Colonic mucosa (tissue), 4 donors: ENCODE results near the gene NBAS. TPM values are rescaled to one million over a fixed set of nuclear protein-coding genes. Genes with fewer than 3 reads are reported as not detected.
"Not testable (repeated sequence)": the region's sequence is repeated elsewhere in the genome, so short reads cannot be mapped to it uniquely, and the experiment has no call there.

Experiments
- DNase-seq: peaks from one replicate; pipeline ENCODE4 v3.0.0-alpha.2; 2020
- H3K27ac ChIP-seq: fragments of 200-600 bp; one replicate; pipeline ENCODE4 v1.8.0; 2021
- H3K27me3 ChIP-seq: fragments of 200-600 bp; one replicate; pipeline ENCODE4 v1.8.0; 2021
- H3K36me3 ChIP-seq: fragments of 200-600 bp; one replicate; pipeline ENCODE4 v1.8.0; 2021
- H3K4me1 ChIP-seq: fragments of 200-600 bp; one replicate; pipeline ENCODE4 v1.8.0; 2021; ENCODE audit warnings: mild to moderate bottlenecking
- H3K4me3 ChIP-seq: fragments of 200-600 bp; one replicate; pipeline ENCODE4 v1.8.0; 2021
- H3K9ac ChIP-seq, 2 donors: one replicate each; pipeline ENCODE4 v1.7.0; 2013; ENCODE audit warnings: control low read depth in 2 of 2, low read depth in 2 of 2, low read length in 2 of 2
- H3K9me3 ChIP-seq: fragments of 200-600 bp; one replicate; pipeline ENCODE4 v1.8.0; 2021
- CTCF ChIP-seq: fragments of 200-600 bp; IDR thresholded peaks from one replicate; pipeline ENCODE4 v1.8.0; 2022; ENCODE audit warnings: antibody characterized with exemption, mild to moderate bottlenecking
- intact Hi-C: fragments of 100-400 bp; cut with DNase I; formaldehyde crosslinking; loops from one replicate; pipeline ENCODE4 v1.14.1; 2022
- total RNA-seq, 2 donors: library from RNA; stranded (reverse); fragmentation: NEBNext Ultra II Directional in 1 of 2; extraction: Animal tissue kit (Norgen Biotek cat#: 25700) in 1 of 2; gene quantifications; one replicate each; pipeline ENCODE4 v1.2.1, GENCODE V29; 2021
- donor health status: healthy.
- donor health status: DM: no; HTN: no; CAD: no.
- donor health status: DM: no; HTN: no; CAD: no.

The NBAS gene
- total RNA-seq, 2 donors from 2014 or later, result 34.4 to 38.9 TPM

DNA sequence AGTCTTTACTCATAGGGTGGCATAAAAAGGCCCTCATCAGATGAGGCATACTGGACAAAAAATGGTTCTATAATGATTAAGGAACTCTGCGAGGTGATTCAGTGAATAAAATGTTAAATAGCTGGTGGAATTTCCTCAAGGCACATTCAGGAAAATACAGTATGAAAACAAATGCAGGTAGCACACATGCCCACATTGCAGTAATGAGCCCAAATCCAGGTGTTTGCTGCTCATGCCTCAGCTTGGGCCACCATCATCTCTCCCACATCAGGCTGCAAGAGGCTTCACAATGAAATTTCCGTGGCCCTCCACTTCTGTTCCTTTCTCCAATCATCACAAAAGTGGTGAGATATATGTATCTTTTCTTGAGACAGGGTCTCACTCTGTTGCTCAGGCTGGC lies 298.3 kb downstream of the NBAS start:
- Histone ChIP-seq H3K27me3 (no peaks in the 10 kb centered on the region), H3K4me1 (no peaks in the 10 kb centered on the region), H3K9me3 (no peaks in the 10 kb centered on the region), H3K36me3 (no peaks in the 10 kb centered on the region), H3K9ac (no peak overlapping the region), H3K4me3 (no peak overlapping the region), H3K27ac (no peak overlapping the region)
- no peak for TF ChIP-seq CTCF
- intact Hi-C loops, result no loop called here
- DNase-seq, result no peak

DNA sequence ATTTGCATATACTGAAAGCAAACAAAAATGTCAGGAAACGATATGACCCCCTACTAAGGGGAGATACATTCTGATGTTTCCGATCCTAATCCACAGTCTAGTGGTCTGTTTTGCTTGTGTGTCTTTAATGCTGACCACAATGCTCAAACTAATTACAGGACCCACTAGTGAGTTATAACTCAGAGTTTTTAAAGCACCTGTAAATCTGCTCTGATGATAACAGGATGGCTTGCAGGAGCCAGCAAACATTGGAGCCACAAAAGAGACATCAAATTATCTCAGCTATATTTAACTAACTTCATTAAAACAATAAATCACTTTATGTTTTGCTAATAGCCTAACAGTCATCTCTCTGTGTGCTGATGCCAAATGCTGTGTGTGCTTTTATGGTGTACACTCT lies 300.3 kb downstream of the NBAS start:
- H3K9ac ChIP-seq, result no peak overlapping the region

GRCh38 chr2:15260196-15260595 lies 300.9 kb downstream of the NBAS start:
- Histone ChIP-seq H3K36me3 (no peaks in the 10 kb centered on the region), H3K27ac (no peak overlapping the region), H3K9me3 (no peaks in the 10 kb centered on the region), H3K4me1 (no peaks in the 10 kb centered on the region), H3K27me3 (no peaks in the 10 kb centered on the region), H3K4me3 (no peak overlapping the region), H3K9ac (no peak overlapping the region)
- DNase-seq, result no peak
- intact Hi-C loops, result no loop called here
- no peak for TF ChIP-seq CTCF

More for the DNA sequence above, 300.3 kb downstream of the NBAS start:
- no peaks in the 10 kb centered on the region for H3K4me1 ChIP-seq
- intact Hi-C loops, result no loop called here
- H3K36me3 ChIP-seq, result no peaks in the 10 kb centered on the region
- H3K27me3 ChIP-seq, result no peaks in the 10 kb centered on the region
- no peak overlapping the region for H3K27ac ChIP-seq
- H3K9me3 ChIP-seq, result no peaks in the 10 kb centered on the region
- TF ChIP-seq CTCF, result no peak
- no peak overlapping the region for H3K4me3 ChIP-seq
- no peak for DNase-seq

GRCh38 chr2:15259356-15259756 lies 301.8 kb downstream of the NBAS start:
- no peaks in the 10 kb centered on the region for H3K4me1 ChIP-seq
- DNase-seq, result no peak
- H3K9ac ChIP-seq, result no peak overlapping the region

DNA sequence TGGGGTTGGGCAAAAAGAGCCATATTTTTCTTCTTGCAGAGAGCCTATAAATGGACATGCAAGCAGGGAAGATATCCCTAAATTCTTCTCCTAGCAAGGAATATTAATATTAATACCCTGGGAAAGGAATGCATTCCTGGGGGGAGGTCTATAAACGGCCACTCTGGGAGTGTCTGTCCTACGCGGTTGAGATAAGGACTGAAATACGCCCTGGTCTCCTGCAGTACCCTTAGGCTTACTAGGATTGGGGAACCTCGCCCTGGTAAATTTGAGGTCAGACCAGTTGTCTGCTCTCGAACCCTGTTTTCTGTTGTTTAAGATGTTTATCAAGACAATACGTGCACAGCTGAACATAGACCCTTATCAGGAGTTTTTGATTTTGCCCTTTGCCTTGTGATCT lies 302.7 kb downstream of the NBAS start:
- DNase-seq, H3K36me3 ChIP-seq, H3K27ac ChIP-seq, H3K27me3 ChIP-seq, H3K4me1 ChIP-seq, H3K9ac ChIP-seq, H3K9me3 ChIP-seq, H3K4me3 ChIP-seq, intact Hi-C loops: not testable (repeated sequence)

More at GRCh38 chr2:15259356-15259756, 301.8 kb downstream of the NBAS start:
- no peak for TF ChIP-seq CTCF
- H3K27me3 ChIP-seq, result no peaks in the 10 kb centered on the region
- H3K4me3 ChIP-seq, result no peak overlapping the region
- H3K36me3 ChIP-seq, result no peaks in the 10 kb centered on the region
- intact Hi-C loops, result no loop called here
- no peaks in the 10 kb centered on the region for H3K9me3 ChIP-seq
- H3K27ac ChIP-seq, result no peak overlapping the region

- no peak overlapping the region for H3K9ac ChIP-seq
- intact Hi-C loops, result no loop called here
- no peak overlapping the region for H3K4me3 ChIP-seq
- no peak overlapping the region for H3K27ac ChIP-seq
- TF ChIP-seq CTCF, result no peak
- H3K4me1 ChIP-seq, result no peaks in the 10 kb centered on the region
- no peak for DNase-seq
- no peaks in the 10 kb centered on the region for H3K9me3 ChIP-seq
- no peaks in the 10 kb centered on the region for H3K27me3 ChIP-seq
- no peaks in the 10 kb centered on the region for H3K36me3 ChIP-seq
Observed at GRCh38 chr2:15253835-15254286, 307.3 kb downstream of the NBAS start.
